Colon (tissue), 2 donors: ENCODE data around the gene PKP3.
"Not testable (repeated sequence)": the region's sequence is repeated elsewhere in the genome, so short reads cannot be mapped to it uniquely, and the experiment has no call there.

Source experiments
- FAIRE-seq: peaks from 2 replicates; lab custom pipeline; 2012; peaks lifted over from hg19 to GRCh38; lab: Jason Lieb, UNC
- donor health status: control.
- donor health status: control.

PKP3 gene

DNA sequence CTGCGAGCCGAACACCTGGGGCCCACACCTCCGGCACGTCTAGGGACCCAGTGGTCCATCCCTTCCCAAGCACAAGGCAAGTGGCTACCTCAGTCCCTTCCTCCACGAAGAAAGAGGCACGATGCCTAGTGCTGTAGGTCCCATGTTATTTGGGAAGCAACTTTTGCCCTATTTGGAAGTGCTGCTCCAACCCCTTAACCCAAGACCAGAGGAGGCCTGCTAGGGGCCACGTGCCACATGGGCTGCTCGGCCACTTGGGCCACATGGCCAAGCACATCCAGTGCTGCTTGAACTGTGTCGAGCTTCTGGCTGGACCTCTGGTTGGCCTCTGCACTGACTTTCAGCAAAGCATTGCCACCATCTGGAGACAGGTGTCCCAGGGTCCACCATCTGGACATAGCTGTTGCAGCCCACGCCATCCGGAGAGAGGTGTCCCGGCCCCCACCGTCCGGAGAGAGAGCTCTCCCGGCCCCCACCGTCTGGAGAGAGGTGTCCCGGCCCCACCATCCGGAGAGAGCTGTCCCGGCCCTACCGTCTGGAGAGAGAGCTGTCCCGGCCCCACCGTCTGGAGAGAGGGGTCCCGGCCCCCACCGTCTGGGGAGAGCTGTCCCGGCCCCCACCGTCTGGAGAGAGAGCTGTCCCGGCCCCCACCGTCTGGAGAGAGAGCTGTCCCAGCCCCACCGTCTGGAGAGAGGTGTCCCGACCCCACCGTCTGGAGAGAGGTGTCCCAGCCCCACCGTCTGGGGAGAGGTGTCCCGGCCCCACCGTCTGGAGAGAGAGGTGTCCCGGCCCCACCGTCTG lies 31.2 kb upstream of the PKP3 start:
- FAIRE-seq, result no peak

- not testable (repeated sequence) for FAIRE-seq
These were observed 30.6 kb upstream of the PKP3 start for GRCh38 chr11:363443-363805.

DNA sequence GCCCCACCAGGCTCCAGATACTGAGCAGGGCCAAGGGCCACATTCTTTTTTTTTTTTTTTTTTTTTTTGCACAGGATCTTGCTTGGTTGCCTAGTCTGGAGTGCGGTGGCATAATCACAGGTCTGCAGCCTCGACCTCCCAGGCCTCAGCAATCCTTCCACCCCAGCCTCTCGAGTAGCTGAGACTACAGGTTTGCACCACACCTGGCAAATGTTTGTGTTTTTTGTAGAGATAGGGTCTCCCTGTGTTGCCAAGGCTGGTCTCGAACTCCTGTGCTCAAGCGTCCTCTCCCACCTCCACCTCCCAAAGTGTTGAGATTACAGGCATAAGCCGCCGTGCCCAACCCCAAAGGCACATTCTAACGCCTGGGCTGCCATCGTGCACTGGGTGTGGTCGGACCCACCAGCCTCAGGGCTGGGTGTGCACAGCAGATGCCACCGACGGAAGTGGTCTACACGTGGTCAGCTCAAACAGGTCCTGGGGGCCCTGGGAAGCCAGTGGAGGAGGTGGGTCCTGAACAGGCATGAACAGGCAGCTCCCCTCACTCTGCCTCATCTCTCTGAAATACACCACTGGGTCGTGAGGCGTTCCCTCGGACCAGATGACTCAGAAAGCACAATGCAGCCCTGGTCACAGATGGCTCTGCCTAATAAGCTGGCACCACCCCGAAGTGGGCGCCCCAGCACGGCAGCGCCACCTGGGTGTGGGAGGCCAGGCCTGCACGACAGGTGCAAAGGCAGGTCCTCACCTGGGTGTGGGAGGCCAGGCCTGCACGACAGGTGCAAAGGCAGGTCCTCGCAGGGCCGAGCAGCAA lies 29.9 kb upstream of the PKP3 start:
- FAIRE-seq, result no peak

DNA sequence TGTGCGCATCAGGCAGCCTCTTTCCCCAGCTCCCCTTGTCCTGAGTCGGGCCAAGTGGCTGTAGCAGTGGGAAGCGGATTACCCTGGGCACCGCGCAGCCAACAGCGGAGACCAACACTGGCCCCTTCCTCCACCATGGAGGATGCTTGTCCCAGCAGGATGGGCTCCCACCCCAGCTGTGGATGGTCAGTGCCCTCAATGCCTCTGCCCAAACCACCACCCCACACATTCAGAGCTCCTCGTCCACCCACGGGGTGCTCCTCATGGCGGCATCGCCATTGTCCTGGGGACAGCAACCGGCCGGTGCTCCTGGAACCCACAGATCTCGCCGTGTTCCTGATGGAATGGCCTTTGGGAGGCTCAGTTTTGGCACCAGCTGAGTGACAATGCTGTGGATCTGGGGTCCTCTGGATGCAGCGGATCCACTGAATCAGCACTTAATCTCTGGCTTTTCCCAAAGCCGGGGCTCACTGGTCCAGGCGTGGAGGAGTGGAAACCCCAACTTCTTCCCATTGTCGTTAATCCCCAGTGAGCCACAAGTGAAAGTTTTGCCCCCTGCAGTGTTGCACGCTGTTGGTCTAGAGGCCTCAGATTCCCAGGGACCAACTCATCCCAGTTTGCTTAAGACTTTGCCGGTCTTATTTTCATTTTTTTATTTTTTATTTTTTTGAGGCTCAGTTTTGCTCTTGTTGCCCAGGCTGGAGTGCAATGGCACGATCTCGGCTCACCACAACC lies 28.9 kb upstream of the PKP3 start:
- no peak for FAIRE-seq

DNA sequence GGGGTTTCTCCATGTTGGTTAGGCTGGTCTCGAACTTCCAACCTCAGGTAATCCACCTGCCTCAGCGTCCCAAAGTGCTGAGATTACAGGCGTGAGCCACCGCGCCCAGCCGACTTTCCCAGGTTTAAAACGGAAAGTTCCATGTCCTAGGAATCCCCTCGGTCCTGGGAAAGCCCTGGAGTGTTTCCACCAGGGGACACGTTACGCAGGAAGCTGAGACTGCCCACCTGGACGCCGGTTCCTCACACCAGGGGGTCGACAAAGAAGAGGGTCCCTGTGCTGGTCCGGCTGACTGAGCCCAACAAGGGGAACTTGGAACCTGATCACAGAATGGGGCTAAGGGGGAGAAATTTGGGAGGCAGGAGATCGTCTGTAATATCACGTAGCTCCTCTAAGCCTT lies 28.2 kb upstream of the PKP3 start:
- no peak for FAIRE-seq

DNA sequence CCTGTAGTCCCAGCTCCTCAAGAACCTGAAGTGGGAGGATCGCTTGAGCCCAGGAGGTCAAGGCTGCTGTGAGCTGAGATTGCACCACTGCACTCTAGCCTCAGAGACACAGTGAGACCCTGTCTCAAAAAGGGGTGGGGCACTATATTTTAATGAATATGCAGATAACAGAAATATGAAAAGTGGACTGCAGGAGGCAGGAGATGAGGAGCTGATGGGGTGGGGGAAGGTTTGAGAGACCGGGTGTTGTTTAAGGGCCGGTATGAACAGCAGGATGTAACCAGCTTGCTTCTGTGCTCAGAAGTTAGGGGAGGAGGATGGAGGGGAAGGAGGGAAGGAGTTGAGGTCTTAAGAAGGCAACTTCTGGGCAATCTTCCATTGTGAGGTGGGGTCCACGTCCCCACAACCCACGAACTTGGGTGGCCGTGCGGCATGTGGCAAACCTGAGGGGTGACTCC lies 26.0 kb upstream of the PKP3 start:
- no peak for FAIRE-seq

DNA sequence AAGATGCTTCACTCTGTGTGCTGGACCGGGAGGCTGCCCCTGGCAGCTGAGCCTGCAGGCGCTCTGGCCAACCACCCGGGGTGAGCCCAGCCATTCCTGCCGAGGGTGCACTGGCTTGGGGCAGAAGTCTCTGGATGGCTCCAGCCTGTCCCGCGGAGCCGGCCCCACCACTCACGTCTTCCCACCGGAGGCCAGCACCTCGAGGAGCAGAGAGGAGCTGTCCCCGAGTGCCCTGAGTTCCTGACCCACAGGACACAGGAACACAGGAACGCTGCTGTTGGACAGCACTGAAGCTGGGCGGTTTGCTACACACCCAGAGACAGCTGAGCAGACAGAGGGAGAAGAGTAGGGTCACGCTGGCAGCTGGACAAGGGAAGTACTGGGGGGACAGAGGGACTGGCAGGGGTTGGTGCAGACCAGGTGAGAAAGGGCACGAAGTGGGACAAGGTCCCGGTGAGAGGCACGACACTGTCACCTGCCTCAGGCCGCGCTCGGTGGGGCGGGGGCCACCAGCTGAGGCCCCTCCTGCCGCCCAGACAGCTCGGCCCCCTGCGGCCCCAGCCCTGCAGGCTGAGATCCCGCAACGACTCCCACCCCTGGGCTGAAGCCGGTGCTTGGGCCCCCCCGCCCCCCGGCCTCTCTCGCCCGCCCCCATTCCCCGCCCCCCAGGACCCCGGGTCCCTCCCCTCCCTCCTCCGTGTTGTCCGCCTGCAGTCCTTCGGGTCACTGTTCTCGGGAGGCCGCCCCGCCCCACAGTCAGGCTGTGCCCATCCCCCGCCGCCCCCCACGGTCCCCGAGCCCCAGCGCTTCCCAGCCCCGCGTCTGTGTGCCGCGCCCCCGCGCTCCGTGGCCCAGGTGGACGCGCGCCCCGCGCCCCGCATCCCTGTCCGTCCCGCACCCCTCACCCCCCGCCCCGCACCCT lies 25.3 kb upstream of the PKP3 start:
- no peak for FAIRE-seq

DNA sequence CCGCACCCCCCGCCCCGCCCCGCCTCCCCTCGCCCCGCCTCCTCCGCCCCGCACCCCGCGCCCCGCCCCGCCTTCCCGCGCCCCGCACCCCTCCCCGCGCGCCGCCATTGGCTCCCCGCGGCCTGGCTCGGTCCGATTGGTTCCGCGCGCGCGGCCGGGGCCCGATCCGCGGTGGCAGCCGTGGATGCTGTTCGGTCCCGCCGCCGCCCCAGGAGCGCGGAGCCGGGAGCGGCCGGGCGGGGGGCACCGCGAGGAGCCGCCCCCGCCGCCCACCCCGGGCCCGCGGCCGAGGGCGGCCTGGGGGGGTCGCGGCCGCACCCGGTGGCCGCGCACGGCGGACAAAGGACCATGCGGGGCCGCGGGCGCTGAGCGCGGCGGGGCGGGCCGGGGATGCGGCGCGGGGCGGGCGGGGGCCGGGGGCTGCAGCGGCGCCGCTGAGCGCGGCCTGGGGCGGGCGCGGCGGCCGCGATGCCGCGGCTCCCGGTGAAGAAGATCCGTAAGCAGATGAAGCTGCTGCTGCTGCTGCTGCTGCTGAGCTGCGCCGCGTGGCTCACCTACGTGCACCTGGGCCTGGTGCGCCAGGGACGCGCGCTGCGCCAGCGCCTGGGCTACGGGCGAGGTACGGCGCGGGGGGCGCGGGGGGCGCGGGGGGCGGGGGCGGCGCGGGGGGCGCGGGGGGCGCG lies 24.5 kb upstream of the PKP3 start, which contains the start of gene B4GALNT4:
B4GALNT4 (plus strand) TSS at position 164 of the 683 bp plus-strand sequence; CDS start at position 469, 305 bp downstream.
- FAIRE-seq, result no peak

DNA sequence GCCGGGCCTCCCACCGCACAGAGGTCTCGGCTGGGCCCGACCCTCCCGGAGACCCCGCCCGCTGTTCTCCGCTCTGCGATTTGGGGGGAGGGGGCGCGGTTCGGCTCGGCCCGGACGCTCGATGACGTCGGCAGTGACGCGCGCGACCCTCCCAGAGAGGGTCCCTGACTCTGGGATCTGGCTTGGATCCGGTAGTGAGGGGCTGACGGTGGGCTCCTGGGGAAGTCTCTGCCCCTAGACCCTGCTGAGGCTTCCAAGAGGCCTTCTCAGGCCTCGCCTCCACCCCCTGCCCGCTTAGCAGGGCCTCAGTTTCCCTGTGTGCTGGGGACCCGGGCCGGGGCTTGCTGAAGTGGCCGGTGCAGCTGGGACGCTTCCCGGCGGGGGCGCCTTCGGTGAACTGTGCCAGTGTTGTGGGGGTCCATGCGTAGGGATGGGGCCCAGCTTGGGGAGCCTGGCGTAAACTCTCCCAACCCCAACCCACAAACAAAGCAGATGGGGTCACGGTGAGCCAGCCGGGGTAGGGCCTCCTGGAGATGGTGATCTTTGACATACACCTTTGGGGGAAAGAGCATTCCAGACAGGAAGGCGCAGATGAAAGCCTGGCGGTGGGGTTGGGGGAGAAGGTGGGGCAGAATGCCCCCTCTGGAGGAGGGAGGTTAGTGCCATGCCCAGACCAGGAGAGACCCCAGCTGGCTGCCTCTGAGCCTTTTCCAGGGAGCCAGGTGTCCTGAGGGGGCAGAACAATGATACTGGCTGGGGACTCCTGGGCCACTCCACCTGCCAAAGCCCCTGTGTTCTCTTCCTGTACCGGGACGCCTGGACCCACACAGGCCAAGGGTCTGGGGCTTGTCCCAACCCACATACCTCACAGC lies 23.7 kb upstream of the PKP3 start:
- FAIRE-seq, result no peak

DNA sequence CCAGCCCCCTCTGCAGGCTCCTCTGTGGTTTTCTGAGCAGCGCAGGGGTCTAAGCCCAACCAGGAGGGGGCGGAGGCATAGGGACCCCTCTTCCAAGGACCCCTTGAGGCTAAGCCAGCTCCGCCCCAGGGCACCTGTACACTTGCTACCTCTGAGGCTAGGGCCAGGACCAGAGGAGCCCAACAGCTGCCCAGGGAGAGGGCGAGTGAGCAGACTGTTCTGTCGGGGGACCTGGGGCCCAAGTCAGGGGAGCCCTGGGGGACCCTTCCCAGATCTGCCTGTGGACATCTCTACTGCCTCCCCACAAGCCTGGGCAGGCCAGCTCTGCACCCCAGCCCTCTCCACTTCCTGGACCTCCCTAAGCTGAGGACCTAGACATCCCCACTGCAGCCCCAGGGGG lies 23.0 kb upstream of the PKP3 start:
- FAIRE-seq, result no peak

- no peak for FAIRE-seq
These were observed 22.1 kb upstream of the PKP3 start for GRCh38 chr11:371716-372590.

DNA sequence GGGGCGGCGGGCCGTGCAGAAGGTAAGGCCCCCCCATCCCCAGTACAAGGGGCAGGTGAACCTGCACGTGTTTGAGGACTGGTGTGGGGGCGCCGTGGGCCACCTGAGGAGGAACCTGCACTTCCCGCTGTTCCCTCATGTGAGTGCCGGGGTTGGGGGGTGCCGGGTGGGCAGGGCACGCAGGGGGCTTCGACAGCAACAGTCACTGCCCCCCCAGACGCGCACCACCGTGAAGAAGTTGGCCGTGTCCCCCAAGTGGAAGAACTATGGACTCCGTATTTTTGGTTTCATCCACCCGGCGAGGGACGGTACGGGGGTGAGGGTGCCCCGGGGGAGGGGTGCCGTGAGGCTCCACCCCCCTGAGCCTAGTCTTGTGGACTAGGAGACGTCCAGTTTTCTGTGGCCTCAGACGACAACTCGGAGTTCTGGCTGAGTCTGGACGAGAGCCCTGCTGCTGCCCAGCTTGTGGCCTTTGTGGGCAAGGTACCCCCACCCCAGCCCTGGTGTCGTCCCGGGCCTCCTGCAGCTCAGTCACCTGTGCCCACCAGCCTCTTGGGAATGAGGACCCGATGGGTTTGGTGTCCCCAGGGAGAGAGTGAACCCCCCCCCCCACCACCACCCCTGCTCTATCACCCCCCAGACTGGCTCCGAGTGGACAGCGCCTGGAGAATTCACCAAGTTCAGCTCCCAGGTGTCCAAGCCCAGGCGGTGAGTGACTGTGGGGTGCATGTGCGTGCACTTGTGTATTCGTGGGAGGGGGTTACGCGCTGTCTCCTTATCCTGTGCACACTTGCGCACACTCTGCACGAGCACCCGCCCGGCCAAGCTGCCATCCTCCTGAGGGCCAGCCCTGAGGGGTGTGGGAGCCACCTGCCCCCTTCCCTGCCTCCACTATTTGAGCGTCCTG lies 20.9 kb upstream of the PKP3 start:
- no peak for FAIRE-seq

DNA sequence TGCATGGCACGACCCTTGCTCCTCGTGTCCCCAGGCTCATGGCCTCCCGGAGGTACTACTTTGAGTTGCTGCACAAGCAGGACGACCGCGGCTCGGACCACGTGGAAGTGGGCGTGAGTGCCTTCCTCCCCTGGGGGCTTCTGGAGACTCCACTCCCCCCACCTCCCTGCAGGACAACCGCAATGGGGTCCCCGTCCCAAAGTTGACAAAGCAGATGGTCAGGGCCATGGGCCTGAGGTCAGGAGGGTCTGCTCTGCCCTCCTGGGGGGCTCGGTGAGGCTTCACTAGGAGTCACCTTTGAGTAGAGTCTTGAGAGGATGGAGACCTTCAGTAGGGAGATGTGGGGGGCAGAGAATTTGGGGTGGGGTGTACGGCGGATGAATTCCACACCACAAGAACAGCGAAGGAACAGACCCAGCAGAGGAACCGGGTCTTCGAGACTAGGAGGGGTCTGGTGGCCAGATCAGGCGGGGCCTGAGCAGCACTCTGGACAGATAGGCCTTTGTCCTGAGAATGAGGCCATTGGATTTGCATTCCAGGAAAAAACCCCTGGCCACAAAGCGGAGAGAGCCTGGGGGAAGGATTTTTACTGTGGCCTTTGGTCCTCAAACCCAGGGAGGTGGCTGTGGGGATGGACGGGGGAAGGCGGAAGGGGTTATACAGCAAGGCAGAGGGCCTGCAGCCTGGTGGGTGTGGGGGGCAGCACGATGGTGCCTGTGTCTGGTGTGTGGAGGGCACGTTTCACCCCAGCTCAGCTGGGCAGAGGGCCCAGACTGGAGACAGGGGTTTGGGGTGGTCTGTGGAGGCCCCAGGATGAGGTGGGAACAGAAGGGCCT lies 20.1 kb upstream of the PKP3 start:
- no peak for FAIRE-seq

- FAIRE-seq, result no peak
These were observed 18.7 kb upstream of the PKP3 start for GRCh38 chr11:375065-376025.

DNA sequence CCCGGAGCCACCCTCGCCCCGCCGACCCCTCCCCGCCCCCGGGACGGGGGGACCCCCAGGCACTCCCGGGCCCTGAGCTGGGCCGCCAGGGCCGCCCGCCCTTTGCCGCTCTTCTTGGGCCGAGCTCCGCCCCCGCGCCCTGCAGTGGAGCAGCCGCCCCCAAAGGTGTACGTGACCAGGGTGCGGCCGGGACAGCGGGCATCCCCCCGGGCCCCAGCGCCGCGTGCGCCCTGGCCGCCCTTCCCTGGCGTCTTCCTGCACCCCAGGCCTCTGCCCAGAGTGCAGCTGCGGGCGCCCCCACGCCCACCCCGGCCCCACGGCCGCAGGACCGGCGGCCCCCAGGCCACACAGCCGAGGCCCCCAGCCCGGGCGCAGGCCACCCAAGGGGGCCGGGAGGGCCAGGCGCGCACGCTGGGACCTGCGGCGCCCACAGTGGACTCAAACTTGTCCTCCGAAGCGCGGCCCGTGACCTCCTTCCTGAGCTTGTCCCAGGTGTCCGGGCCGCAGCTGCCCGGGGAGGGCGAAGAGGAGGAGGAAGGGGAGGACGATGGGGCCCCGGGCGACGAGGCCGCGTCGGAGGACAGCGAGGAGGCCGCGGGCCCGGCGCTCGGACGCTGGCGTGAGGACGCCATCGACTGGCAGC lies 17.4 kb upstream of the PKP3 start:
- FAIRE-seq, result no peak
